GM21529 (cell line): ENCODE measurements around the gene CRTC2.
A peak's percentile ranks its signal among the peaks of the same experiment; 100 is the strongest.

Source experiments
- ATAC-seq: cut with Tn5 transposase; IDR thresholded peaks from one replicate; pipeline ENCODE4 v1.9.1; 2021; ENCODE audit not compliant: unreplicated experiment

Gene CRTC2

DNA sequence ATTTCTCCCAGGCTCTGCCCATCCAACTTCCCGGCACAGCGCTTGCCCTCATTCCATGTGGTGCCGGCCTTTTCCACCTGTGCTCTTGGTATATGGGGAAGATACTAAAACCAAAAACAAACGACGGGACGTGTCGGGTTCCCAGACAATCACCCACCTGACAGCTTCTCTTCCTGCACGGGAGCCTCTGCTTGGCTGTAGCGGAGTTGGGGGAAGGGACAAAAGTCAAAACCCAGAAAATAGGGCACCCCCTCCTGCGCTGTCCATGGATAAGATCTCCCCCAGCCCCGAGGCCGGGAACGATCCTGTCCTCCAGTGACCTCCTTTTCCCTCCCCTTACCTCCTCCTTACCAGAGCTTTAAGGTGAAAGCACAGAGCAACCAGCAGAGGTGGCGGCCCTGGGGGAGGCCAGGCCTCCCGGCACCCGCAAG lies 18.4 kb upstream of the CRTC2 start:
- ATAC-seq, result no peak

DNA sequence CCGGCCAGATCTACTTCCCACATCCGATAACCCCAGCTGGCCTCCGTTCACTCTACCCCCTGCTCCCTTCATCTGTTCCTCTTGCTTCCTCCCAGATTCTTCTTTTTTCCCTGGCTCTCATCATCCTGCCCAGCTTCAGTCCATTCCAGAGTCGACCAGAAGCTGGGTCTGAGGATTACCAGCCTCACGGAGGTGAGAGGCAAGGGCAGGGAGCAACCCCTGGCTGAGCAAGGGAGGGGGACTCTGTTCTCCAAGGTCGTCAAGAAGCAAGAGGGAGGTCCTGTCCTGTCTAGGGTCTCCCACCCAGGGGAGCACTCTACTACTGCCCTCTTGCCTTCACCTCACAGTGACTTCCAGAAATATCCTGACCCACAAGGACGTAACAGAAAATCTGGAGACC lies 15.1 kb upstream of the CRTC2 start:
- no peak for ATAC-seq

DNA sequence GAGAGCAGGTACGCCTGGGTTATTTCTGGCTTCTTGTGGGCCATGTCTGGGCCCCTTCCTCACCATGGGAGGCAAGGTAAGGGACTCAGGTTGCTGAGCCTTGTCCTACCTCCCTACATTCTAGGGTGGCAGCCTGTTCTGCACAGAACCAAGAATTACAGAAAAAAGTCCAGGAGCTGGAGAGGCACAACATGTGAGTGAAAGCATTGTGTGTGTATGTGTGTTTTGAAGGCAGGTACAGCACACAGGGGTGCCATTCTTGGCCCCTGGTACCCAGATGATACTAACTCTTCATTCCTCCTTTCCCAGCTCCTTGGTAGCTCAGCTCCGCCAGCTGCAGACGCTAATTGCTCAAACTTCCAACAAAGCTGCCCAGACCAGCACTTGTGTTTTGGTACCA lies 14.7 kb upstream of the CRTC2 start:
- no peak for ATAC-seq

DNA sequence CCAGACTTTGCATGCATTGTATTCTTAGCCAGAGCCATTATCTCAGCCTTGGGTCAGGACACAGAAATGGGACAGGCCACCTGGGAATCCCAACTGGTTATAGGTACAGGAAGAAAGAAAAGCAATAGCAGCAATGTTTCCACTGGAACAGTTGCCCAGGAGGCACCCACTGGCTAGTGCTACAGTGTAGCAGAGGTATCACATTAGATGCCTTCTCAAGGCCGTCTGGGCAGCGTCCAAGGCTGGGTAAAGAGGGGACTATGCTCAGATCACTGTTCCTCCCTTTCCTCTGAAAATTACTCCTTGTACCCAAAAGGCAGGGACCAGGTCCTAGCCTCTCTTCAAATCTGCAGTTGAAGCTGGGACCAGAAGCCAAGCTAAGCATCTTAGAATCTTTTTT lies 11.9 kb upstream of the CRTC2 start:
- ATAC-seq, result no peak

- ATAC-seq, result no peak
These were observed 10.6 kb upstream of the CRTC2 start for GRCh38 chr1:153968972-153969371.

GRCh38 chr1:153968408-153968807 lies 10.0 kb upstream of the CRTC2 start:
- ATAC-seq, result no peak

- ATAC-seq, result no peak
These were observed 9.6 kb upstream of the CRTC2 start for GRCh38 chr1:153968000-153968363.

GRCh38 chr1:153967107-153967999 lies 8.9 kb upstream of the CRTC2 start, which contains the start of gene CREB3L4:
CREB3L4 (plus strand) TSS chr1:153967902; CDS start chr1:153968526, 624 bp downstream.
- ATAC-seq, result peak; percentile 72

DNA sequence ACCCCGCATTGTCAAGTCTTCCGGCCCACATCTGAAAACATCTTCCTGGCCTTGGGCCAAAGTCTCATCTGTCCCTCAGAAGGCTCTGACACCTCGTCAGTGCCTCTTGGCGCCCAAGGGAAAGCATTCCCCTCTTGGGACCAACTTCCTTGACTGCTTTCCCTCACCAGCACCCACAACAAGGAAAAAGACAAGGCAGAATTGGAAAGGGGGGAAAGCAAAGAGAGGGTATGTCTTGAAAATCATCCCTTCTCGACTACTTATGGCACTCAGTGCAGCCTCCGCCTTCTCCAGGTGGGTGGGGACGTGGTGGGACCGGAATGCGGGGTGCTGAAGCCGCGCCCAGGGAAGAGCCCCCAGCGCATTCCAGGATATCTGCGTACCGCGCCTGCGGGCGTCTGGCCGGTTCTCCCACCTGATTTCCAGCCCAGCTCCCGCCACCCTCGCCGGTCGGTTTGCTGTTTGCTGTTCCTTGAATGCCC lies 5.5 kb upstream of the CRTC2 start:
- no peak for ATAC-seq

DNA sequence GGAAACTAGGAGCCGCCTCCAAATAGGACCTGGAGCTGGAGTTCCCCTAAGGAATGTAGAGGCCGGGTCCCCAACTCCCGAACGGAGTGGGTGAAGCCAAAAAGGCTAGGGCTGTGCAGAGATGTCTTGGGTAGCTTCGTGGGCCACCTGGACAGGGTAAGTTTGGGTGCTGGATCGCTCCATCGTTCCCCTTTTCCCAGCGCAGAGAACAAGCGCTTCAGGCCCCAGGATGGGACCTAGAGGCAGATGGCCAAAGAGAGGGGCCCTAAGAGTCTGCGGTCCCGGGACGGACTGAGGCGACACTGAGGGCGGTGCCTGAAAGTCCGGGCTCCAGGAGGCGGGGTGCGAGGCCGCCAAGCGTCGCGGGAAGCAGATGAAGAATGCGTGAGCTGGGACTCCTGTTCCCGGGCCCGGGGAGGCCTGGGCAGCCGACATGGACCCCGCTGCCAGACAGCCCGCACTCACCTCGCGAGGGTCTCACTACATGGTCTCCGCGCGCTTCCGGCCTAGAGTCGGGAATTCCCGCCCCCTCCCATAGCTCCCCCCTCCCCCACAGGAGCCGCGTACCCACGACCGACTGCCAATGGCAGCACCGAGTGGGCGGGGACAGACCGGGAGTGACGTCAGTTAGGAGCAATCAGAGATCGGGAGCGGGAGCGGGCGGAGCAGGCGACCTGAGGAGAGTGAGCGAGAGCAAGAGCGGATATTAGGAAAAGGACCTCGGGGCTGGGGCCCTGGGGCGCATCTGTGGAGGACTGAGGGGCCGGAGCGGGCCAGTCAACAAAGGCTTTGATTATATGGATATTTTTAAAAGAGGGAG lies 4.8 kb upstream of the CRTC2 start, which contains the start of gene SLC39A1:
Gene SLC39A1 (minus strand): TSS at position 508 of the 820 bp plus-strand sequence. CDS start 822 bp downstream, outside the sequence.
- peak; percentile 48 for ATAC-seq

- no peak for ATAC-seq
These were observed 3.9 kb upstream of the CRTC2 start for GRCh38 chr1:153962088-153963029.

- no peak for ATAC-seq
These were observed 3.0 kb upstream of the CRTC2 start for GRCh38 chr1:153961421-153961820.

DNA sequence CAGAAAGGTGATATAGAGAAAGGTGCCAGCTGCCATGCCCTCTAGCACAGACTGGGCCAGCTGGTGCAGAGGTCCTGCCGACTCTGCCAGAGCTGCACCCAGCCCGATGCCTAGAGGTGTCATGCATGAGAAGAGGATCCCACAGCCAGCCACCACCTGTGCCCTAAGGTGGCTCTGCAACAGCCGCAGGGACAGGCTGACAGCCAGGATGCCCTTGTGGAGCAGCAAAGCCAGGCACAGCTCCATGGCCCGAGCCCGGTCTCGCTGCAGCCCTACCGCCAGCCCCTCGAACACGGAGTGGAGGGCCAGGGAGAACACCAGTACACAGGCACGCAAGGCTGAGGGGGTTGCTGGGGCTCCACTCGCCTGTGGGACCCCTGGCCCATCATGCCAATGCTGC lies 1.8 kb upstream of the CRTC2 start:
- ATAC-seq, result no peak

DNA sequence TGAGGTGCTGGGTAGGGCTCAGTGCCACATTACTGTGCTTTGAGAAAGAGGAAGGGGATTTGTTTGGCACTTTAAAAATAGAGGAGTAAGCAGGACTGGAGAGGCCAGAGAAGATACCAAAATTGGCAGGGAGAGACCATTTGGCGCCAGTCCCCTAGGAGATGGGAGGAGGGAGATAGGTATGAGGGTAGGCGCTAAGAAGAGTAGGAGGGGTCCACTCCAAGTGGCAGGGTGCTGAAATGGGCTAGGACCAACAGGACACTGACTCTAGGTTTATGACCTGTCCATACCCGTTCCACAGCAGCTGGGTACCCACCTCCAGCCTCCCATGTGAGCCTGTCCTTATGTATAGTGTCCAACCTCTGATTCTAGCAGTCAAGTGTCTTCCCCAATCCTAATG lies 1.0 kb upstream of the CRTC2 start:
- no peak for ATAC-seq

DNA sequence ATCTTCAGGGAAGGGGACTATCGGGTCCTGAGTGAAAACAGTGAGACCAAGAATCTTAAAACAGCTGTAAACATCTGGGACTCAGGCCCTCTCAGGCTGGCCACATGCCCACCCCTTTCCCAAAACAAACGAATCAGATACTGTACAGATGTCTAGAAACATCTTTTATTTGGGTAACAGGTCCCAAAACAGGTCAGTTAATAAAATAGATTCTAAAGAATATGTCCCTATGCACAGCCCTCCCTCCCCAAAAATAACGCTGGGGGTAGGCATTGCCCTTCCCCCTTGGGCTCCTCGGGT lies 499 bp upstream of the CRTC2 start:
- ATAC-seq, result no peak

GRCh38 chr1:153957744-153958110 lies 685 bp downstream of the CRTC2 start:
- ATAC-seq, result no peak

- no peak for ATAC-seq
These were observed 1.3 kb downstream of the CRTC2 start for GRCh38 chr1:153956997-153957715.

DNA sequence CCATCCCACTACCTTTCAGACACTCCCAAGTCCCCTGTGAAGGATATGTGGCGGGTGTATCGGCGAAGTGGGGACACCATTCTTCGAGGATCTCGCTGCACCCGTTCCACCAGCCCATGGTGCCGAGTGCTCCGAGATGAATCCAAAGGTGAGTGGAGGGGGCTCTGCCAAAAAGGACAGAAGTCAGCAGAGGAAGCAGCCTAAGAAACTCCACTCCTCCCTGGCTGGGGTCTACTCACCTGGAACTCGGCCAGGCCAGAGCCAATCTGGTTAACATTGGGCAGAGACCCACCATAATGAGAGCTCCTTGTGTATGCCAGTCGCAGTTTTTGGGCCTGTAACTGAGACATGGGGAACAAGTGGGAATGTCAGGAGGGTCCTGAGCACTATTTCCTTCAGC lies 3.6 kb downstream of the CRTC2 start:
- no peak for ATAC-seq

DNA sequence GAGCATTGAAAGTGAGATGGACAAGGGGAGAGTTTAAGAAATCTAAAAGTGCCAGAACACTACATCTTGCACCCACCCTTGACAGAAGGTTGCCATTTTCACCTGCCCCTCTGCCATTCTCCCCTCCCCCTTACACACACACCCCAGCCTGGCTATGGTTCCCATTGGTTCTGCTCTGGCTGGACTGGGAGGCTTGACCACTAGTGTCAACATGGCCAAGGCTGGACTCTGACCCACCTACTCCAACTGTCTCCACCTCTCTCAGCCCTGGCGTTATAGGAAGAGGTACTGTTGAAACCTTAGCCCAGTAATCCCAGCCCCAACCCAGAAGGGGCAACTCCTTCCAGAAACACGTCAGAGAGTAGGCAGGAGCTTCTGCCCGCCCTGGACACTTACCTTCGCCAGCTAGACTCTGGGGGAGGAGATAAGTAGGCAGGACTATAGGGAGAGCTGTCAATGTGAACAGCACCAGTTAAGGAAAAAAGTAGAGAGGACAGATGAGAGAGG lies 4.5 kb downstream of the CRTC2 start:
- no peak for ATAC-seq

DNA sequence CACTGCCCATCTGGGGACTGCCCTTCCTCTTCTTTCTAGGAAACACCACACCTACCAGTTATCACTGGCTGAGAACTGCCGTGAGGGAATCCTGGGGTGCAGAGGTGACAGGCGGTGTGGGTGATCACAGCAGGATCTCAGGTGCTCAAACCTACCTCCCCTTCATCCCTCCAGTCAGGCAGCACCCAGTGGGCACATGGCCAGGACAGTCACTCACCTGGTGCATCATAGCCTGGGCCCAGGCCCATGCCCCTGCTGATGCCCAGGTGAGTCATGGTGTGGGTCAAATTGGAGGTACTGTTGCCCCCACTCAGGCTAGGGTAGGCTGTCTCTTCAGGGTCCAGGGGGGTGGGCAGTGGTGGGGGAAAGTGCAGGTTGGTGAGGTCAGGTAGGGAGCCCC lies 6.6 kb downstream of the CRTC2 start:
- no peak for ATAC-seq
